ENCODE data around the gene SMPD4. TPM values are rescaled to one million over a fixed set of nuclear protein-coding genes. Genes with fewer than 3 reads are reported as not detected.
A peak's percentile ranks its signal among the peaks of the same experiment; 100 is the strongest.
"Not testable (repeated sequence)": the region's sequence is repeated elsewhere in the genome, so short reads cannot be mapped to it uniquely, and the experiment has no call there.

SMPD4 gene
- total and polyA plus RNA-seq, 3 donors from 2014 or later: 89.0 to 121 (median 101) TPM

DNA sequence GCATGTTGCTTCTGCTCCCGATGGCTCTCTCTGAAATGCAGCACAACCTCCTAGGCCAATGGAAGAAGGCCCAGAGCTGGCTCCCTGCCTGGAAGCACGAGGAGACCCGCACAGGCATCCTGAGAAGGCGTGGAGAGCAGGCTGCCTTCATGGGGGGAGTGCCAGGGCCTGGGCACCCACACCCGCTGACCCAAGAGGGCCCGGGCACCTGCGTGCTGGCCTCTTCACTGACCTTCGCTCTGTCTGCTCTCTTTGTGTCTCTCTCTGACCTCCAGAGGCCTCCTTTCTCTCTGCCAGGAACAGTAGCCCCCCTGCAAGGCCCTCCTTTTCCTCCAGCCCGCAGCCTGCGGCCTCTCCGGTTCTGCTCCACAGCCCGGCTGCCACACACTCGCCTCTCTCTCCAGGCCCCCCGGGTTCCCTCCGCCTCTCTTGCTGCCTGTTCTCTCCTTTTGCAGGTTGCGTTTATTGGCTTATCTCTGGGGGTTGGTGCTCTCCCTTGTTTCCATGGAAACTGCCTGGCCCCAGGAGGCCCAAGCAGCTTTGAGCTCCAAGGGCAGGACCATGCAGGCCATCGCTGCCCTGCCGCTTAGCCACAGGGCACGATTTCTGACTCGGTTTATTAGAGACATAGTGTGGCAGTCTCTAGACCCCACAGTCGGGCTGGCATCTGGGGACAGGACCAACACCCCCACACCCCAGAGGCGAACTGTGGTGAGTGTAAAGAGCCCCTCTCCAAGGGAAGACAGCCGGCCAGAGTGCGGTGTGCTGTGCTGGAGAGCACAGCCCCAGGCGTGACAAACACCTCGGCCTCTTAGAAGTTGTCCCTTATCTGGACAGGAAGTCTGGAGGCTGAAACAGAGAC is 2.3 kb upstream of the SMPD4 start:
- no peaks in the 10 kb centered on the region for H3K9me3 ChIP-seq
- H3K4me1 ChIP-seq: peaks cover 23% of the 10 kb centered on the region
- H3K27ac ChIP-seq: peak overlapping the region in 1 of 2 donors; percentile 6
- DNase-seq: peak; percentile 59
- no peak overlapping the region for H3K4me3 ChIP-seq
- H3K27me3 ChIP-seq: no peaks in the 10 kb centered on the region
- WGBS, 2 donors: 40 to 60% methylated on average over 20 to 26 of the region's 26 CpGs
- TF ChIP-seq, protein P1, sequence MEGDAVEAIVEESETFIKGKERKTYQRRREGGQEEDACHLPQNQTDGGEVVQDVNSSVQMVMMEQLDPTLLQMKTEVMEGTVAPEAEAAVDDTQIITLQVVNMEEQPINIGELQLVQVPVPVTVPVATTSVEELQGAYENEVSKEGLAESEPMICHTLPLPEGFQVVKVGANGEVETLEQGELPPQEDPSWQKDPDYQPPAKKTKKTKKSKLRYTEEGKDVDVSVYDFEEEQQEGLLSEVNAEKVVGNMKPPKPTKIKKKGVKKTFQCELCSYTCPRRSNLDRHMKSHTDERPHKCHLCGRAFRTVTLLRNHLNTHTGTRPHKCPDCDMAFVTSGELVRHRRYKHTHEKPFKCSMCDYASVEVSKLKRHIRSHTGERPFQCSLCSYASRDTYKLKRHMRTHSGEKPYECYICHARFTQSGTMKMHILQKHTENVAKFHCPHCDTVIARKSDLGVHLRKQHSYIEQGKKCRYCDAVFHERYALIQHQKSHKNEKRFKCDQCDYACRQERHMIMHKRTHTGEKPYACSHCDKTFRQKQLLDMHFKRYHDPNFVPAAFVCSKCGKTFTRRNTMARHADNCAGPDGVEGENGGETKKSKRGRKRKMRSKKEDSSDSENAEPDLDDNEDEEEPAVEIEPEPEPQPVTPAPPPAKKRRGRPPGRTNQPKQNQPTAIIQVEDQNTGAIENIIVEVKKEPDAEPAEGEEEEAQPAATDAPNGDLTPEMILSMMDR (IDR thresholded peaks at IDR 0.05): no peak
- TF ChIP-seq POLR2A (IDR thresholded peaks at IDR 0.05): no peak
- no peaks in the 10 kb centered on the region for H3K36me3 ChIP-seq (ENCODE audit: low read depth, missing control alignments)
- intact Hi-C loops (cut with DNase I; ENCODE audit: low total_unique reads): loop anchor here (5.0 kb wide), 1 partner anchor 154 kb away; no protein-coding TSS in a partner anchor

GRCh38 chr2:130182826-130183511 is 1.6 kb upstream of the SMPD4 start:
- 28 to 42% methylated on average over 11 to 17 of the region's 23 CpGs for WGBS, 2 donors
- H3K27ac ChIP-seq: peak overlapping the region; percentile 45 to 70
- not testable (repeated sequence) for H3K9me3 ChIP-seq; H3K36me3 ChIP-seq (ENCODE audit: low read depth, missing control alignments); H3K27me3 ChIP-seq; DNase-seq
- H3K4me3 ChIP-seq: peak overlapping the region; percentile 89 to 91
- peaks cover 23% of the 10 kb centered on the region for H3K4me1 ChIP-seq
- intact Hi-C loops (cut with DNase I; ENCODE audit: low total_unique reads): loop anchor here (5.0 kb wide), 1 partner anchor 154 kb away; no protein-coding TSS in a partner anchor

GRCh38 chr2:130181880-130182682 is 679 bp upstream of the SMPD4 start, which contains the start of gene MZT2B:
Gene MZT2B (plus strand): TSS chr2:130182262. CDS start chr2:130182283, 21 bp downstream.
- not testable (repeated sequence) for H3K36me3 ChIP-seq (ENCODE audit: low read depth, missing control alignments); H3K9me3 ChIP-seq; H3K27me3 ChIP-seq
- DNase-seq: peak; percentile 87
- intact Hi-C loops (cut with DNase I; ENCODE audit: low total_unique reads): loop anchor here (5.0 kb wide), 1 partner anchor 155 kb away; no protein-coding TSS in a partner anchor
- Histone ChIP-seq H3K27ac (peak within 1 kb of the TSS; percentile 78 to 87), H3K4me1 (peaks cover 23% of the 10 kb centered on the region), H3K4me3 (peak within 1 kb of the TSS; percentile 89 to 91)
- 0 to 1% methylated on average over 7 to 80 of the region's 86 CpGs for WGBS, 2 donors
- TF ChIP-seq, protein P1 (IDR thresholded peaks at IDR 0.05): peak; percentile 88 to 93 (median 89)

DNA sequence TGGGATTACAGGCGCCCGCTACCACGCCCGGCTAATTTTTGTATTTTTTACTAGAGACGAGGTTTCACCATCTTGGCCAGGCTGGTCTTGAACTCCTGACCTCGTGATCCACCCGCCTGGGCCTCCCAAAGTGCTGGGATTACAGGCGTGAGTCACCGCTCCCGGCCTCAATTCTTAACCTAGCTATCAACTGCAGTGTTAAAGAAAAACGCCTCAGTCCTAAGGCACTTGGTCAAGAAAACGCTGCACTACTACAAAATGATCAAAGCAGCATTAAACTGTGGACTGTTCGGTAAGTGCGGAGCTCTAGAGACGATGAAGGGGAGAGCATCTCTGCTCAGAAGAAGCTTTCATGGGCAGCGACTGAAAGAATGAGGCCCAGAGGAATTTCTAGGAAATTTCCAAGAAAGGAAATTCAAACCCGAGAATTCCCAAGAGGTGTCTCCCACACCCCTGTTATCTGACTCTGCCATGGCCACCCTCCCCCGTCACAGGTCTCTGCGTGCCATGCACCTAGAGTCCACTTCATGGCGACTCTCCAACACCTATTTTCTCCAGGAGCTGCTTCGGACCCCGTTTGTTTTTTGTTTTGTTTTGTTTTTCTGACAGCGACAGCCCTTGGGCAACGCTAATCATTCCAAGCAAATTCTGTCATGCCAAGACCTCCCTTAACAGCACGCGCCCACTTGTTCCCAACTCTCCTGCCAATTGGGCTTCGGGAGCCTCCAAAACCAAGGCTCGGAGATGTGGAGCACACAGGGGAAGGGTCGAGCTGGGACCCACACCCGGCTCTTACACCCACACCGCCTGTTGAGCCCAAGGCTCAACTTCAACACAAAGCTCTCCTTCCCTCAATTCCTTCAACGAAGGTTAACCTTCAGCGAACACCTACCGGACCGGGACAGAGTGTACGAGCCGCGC is 738 bp downstream of the SMPD4 start:
- Histone ChIP-seq H3K4me3 (peak overlapping the region; percentile 89 to 91), H3K4me1 (peaks cover 23% of the 10 kb centered on the region), H3K27ac (peak overlapping the region; percentile 78 to 87)
- intact Hi-C loops (cut with DNase I; ENCODE audit: low total_unique reads): loop anchor here (5.0 kb wide), 1 partner anchor 157 kb away; no protein-coding TSS in a partner anchor
- H3K36me3 ChIP-seq (ENCODE audit: low read depth, missing control alignments); DNase-seq; H3K9me3 ChIP-seq; H3K27me3 ChIP-seq: not testable (repeated sequence)
- WGBS, 2 donors: 18 to 22% methylated on average over 37 to 38 of the region's 38 CpGs

GRCh38 chr2:130174866-130175265 is 6.5 kb downstream of the SMPD4 start:
- H3K9me3 ChIP-seq; H3K4me3 ChIP-seq; DNase-seq; H3K27ac ChIP-seq; H3K4me1 ChIP-seq; H3K27me3 ChIP-seq; H3K36me3 ChIP-seq (ENCODE audit: low read depth, missing control alignments); intact Hi-C loops (cut with DNase I; ENCODE audit: low total_unique reads): not testable (repeated sequence)
- WGBS, 2 donors: 95% methylated on average over 5 of the region's 5 CpGs
